ENCODE data around the gene PRPF31. TPM values are rescaled to one million over a fixed set of nuclear protein-coding genes. Genes with fewer than 3 reads are reported as not detected.
A peak's percentile ranks its signal among the peaks of the same experiment; 100 is the strongest.

The PRPF31 gene
- total RNA-seq, 1 donor from 2014 or later: 39.9 TPM

- DNase-seq (no peak), ATAC-seq (ENCODE audit: poor library complexity) (no peak)
- intact Hi-C loops (cut with DNase I): no loop called here
Measured at GRCh38 chr19:54136086-54136863, 20.7 kb downstream of the PRPF31 start.

- DNase-seq (peak; percentile 99), ATAC-seq (ENCODE audit: poor library complexity) (peak; percentile 92)
- intact Hi-C loops (cut with DNase I): no loop called here
Measured at GRCh38 chr19:54136864-54137698, 21.5 kb downstream of the PRPF31 start.

DNA sequence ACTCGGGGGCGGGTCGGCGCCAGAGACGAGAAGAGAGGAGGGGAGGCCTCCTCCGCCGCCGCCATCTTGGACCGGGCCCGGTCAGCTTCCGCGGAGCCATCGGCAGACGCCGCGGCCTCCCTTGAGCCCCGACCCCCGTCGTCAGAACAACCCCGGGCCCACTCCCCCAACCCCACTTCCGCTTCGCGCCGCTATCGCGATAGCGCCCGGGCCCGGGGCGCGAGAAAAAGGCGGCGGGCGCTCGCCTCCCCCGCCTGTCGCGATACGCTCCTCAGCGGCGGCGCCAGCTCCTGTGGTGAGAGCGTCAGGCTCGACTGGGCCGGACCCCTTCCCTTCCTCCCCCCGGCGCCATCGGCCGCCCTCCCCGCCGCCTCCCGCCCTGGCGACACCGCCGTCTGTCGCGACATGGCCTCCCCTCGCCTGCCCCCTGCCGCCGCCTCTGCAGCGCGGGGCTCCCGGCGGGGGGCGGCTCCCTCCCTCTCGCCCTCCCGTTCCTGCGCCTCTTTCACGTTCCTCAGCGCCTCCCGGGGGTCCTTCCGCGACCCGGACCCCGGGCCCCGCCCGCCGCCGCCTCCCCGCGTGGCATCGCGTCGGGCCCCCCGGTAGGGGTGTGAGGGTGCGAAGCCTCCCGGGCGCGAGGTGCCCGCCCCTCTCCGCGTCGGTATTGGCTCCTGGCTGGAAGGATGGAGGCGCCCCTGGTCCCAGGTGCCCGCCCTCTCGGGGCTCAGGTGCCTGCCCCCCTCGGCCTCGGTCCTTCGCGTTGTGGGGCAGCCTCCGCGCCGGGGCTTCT lies 22.3 kb downstream of the PRPF31 start, which contains the start of gene CNOT3:
Gene CNOT3 (plus strand): TSS at position 64 of the 790 bp plus-strand sequence. CDS start 5,217 bp downstream, outside the sequence.
- ATAC-seq (ENCODE audit: poor library complexity) (no peak), DNase-seq (no peak)
- intact Hi-C loops (cut with DNase I): no loop called here

DNA sequence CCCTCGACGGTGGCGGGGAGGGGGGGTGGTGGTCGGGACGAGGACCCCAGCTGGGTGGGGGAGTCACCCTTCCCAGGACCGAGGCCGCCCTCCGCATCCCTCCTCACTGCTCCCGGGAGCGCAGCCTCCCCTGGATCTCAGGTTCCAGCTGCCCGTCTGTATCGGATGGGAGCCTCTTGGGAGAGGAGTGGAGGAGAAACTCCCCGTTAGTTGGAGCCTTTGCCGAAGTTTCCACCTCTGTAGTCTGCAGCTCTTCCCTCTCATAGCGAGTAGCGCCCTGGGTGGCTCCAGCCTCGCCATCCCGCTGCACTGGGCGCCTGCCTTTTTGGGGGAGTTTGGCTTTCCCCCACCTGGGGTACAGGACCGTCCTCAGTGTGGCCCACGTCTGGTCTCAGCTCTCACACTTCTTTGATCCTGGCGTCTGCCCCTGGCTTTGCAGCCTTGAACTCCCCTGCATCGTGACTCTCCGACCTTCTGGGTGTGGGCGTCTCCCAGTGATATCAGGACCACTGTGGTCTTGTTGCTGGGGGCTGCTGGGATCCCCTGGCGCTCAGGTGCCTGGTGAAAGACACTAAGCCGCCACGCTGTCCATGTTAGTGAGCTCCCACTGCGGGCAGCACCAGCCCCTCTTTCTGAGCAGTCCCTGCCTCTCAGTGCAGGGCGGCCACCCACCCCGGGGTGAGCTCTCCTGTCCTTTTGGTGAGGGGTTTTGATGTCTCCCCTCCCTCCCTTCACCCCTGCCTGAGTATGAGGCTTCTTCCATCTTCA lies 23.1 kb downstream of the PRPF31 start:
- no peak for ATAC-seq (ENCODE audit: poor library complexity)

DNA sequence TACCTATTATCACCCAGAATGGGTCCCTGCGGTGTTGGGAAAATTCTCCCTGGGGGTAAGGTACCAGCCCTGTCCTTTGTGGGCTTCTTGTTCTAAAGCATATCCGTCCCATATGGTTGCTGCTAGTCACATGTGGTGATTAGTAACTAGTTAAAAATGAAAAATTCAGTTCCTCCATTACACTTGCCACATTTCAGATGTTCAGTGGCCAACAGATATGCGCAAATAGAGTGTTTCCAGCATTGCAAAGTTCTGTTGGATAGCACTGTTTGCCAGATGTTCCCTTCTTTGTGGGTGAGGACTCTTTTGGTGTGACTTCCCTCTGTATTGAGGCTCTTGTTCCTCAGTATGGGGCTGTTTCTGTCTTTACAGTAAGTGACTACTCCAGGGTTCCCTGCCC lies 25.8 kb downstream of the PRPF31 start:
- DNase-seq: no peak
- intact Hi-C loops (cut with DNase I): no loop called here
- no peak for ATAC-seq (ENCODE audit: poor library complexity)

More for the DNA sequence above, 23.1 kb downstream of the PRPF31 start:
- DNase-seq: no peak
- intact Hi-C loops (cut with DNase I): no loop called here

DNA sequence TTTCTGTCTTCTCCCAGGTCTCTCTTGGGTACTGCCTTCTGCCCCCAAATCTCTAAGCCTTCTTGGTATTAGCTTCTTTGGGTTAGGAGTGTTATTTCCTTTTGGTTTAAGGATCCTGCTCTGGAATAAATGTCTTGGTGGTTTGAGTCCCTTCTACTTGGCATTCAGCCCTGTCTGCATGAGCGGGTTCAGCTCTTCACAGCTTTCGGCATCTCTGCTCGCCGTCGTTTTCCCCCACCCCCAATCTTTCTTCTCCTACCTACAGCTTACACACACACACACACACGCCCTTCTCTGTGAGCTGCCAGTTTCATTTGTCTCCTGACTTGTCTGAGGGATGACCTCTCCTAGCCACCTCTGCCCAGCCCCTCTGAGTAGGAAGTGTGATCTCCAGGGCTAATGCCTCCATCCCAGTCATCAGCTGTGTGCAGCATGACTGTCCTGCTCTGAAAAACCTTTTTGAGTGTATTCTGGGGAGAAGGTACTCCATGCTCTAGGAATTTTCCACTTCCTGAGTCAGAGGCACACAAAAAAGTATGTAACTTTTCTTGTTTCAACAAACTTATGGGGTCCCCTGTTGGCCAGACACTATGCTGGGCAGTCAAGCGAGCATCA lies 26.7 kb downstream of the PRPF31 start:
- intact Hi-C loops (cut with DNase I): no loop called here
- no peak for ATAC-seq (ENCODE audit: poor library complexity)
- DNase-seq: no peak

DNA sequence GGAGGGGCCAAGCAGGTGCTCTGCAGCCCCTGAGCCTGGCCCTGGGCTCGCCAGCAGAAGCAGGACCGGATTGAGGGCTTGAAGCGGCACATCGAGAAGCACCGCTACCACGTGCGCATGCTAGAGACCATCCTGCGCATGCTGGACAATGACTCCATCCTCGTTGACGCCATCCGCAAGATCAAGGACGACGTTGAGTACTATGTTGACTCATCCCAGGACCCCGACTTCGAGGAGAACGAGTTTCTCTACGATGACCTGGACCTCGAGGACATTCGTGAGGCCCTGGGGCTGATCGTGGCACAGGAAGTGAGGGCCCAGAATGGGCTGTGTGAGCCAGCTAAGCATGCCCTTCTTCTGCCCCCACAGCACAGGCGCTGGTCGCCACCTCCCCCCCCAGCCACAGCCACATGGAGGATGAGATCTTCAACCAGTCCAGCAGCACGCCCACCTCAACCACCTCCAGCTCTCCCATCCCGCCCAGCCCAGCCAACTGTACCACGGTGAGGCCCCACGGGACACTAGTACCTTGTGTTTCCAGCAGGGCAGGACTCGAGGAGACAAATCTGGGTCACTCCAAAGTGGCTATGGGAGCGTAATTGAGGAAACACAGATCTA lies 30.1 kb downstream of the PRPF31 start:
- intact Hi-C loops (cut with DNase I): no loop called here
- ATAC-seq (ENCODE audit: poor library complexity): no peak
- no peak for DNase-seq

GRCh38 chr19:54147676-54148075 lies 32.1 kb downstream of the PRPF31 start:
- intact Hi-C loops (cut with DNase I): no loop called here
- peak; percentile 80 for DNase-seq
- peak; percentile 73 for ATAC-seq (ENCODE audit: poor library complexity)

DNA sequence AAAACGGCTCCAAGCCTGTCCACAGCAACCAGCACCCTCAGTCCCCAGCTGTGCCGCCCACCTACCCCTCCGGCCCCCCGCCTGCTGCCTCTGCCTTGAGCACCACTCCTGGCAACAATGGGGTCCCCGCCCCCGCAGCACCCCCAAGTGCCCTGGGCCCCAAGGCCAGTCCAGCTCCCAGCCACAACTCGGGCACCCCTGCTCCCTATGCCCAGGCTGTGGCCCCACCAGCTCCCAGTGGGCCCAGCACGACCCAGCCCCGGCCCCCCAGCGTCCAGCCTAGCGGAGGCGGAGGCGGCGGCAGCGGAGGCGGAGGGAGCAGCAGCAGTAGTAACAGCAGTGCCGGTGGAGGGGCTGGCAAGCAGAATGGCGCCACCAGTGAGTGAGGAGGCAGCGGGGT lies 32.6 kb downstream of the PRPF31 start:
- no peak for ATAC-seq (ENCODE audit: poor library complexity)
- DNase-seq: no peak
- intact Hi-C loops (cut with DNase I): no loop called here

DNA sequence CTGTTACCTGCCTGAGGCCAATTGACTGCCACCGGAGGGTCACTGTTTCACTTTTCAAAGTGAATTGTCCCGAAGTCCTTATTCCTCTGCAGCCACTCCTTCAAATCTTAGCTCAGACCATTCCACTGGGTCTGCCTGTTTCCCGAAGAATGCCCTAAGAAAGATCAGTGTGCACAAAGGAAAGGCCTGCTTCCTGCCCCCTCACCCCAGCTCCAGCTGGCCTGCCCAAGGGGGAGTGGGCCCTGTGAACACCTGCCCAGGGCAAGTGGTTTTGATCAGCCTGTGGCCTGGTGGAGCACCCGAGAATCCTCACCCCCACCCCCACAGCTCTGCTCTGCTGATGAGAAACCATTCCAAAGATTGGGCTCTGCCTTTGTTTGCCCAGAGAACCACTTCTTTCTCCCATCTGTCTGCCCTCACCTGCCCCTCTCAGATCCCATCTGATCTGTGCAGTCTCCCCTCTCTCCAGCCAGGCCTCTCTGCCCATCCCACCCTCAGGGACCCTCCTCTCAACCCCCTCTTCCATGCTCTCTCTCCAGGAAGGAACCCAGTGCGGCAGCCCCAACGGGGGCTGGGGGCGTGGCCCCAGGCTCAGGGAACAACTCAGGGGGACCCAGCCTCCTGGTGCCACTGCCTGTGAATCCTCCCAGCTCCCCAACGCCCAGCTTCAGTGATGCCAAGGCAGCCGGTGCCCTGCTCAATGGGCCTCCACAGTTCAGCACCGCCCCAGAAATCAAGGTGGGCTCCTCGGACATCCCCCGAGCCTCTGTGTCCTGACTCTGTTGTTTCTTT lies 33.7 kb downstream of the PRPF31 start:
- intact Hi-C loops (cut with DNase I): no loop called here
- no peak for DNase-seq
- no peak for ATAC-seq (ENCODE audit: poor library complexity)

DNA sequence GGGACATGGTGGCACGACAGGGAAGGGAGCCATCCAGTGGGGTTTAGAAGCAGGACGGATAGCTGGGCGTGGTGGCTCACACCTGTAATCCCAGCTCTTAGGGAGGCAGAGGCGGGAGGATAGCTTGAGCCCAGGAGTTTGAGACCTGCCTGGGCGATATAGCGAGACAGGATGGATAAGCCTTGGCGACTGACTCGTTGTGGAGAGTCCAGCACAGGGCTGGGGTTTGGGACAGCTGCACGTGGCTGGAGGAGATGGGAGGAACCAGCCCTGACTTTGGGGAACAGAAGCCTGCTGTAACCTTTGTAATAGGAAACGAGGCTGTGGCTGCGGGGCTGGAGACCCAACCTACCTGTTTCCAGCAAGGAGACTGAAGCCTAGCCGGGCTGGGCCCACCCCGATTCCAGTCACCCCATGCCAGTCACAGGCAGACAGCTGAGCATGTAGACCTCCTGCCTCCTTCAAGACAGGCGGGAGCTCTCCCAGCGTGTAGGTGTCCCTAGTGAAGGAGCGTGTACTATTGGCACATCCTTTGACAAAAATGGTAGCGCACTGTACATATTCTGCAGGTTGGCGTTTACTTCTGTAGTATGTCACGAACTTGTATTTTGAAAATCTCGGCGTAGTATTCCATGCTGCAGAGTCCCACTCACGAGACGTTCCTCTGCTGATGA lies 35.9 kb downstream of the PRPF31 start:
- no peak for ATAC-seq (ENCODE audit: poor library complexity)
- intact Hi-C loops (cut with DNase I): no loop called here
- no peak for DNase-seq

GRCh38 chr19:54152267-54152666 lies 36.7 kb downstream of the PRPF31 start:
- DNase-seq: no peak
- intact Hi-C loops (cut with DNase I): no loop called here
- no peak for ATAC-seq (ENCODE audit: poor library complexity)

- intact Hi-C loops (cut with DNase I): no loop called here
- DNase-seq: no peak
- peak; percentile 32 for ATAC-seq (ENCODE audit: poor library complexity)
Measured at GRCh38 chr19:54152878-54153524, 37.4 kb downstream of the PRPF31 start.

DNA sequence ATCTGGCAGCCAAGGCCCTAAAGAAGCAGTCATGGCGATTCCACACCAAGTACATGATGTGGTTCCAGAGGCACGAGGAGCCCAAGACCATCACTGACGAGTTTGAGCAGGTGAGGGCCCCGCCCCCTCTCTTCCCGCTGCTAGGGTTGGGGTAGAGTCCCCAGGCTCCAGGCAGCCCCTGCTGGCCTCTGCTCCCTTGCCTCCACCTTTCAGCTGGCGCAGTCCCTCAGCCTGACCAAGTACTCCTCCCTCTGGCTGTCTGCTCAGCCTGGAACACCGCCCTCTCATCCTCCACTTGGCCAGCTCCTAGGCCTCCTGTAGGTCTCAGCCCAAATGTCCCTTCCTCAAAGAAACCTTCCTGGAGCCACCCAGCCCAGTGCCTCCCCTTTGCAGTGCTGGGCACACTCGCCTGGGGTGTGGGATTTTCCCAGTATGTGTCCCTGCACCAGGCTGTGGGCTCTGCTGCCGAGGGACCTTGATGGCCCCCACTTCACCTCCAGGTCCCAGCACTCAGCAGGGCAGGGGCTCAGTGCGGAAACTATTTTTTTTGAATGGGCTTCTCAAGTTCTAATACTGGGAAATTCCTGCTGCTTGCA lies 38.3 kb downstream of the PRPF31 start:
- ATAC-seq (ENCODE audit: poor library complexity) (no peak), DNase-seq (no peak)
- intact Hi-C loops (cut with DNase I): no loop called here

GRCh38 chr19:54154603-54155345 lies 39.2 kb downstream of the PRPF31 start:
- no peak for ATAC-seq (ENCODE audit: poor library complexity)
- intact Hi-C loops (cut with DNase I): no loop called here
- DNase-seq: no peak
